ENCODE measurements around the gene CSNK1A1L. TPM values are rescaled to one million over a fixed set of nuclear protein-coding genes. Genes with fewer than 3 reads are reported as not detected.
A peak's percentile ranks its signal among the peaks of the same experiment; 100 is the strongest.

CSNK1A1L gene
- total and polyA plus RNA-seq, 2 of the 13 experiments (the other 11 are each of a cell fraction or from before 2014, with no cell fraction given) = not detected

GRCh38 chr13:37058910-37059847, 46.3 kb downstream of the CSNK1A1L start, which contains the start of gene SUPT20H (continued):
- TF ChIP-seq, protein P1, sequence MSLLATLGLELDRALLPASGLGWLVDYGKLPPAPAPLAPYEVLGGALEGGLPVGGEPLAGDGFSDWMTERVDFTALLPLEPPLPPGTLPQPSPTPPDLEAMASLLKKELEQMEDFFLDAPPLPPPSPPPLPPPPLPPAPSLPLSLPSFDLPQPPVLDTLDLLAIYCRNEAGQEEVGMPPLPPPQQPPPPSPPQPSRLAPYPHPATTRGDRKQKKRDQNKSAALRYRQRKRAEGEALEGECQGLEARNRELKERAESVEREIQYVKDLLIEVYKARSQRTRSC (CRISPR knock-in tag; IDR thresholded peaks at IDR 0.05; ENCODE audit: low read depth) = no peak
- TF ChIP-seq DMAP1 (CRISPR knock-in tag; IDR thresholded peaks at IDR 0.05) (peak; percentile 72; the same call in 1 of the 2 replicates), STAT5B (CRISPR knock-in tag; IDR thresholded peaks at IDR 0.05) (no peak), YY1 (IDR thresholded peaks at IDR 0.05; ENCODE audit: insufficient read depth, insufficient replicate concordance, low read depth, low read length) (peak; percentile 56), ZNF343 (CRISPR knock-in tag; IDR thresholded peaks at IDR 0.05) (peak; percentile 46; the same call in 1 of the 2 replicates), ZNF12 (CRISPR knock-in tag; IDR thresholded peaks at IDR 0.05) (no peak; the same call in 1 of the 2 replicates), ZNF878 (CRISPR knock-in tag; IDR thresholded peaks at IDR 0.05) (no peak), TBL1XR1 (IDR thresholded peaks at IDR 0.05; ENCODE audit: borderline replicate concordance, low read length, partially characterized antibody) (no peak), ZFP91 (CRISPR knock-in tag; IDR thresholded peaks at IDR 0.05; ENCODE audit: borderline replicate concordance) (peak; percentile 68; the same call in 1 of the 2 replicates), CTCF (CRISPR knock-in tag; IDR thresholded peaks at IDR 0.05) (peak; percentile 16; the same call in 1 of the 2 replicates), RFX3 (CRISPR knock-in tag; IDR thresholded peaks at IDR 0.05) (no peak), RCOR2 (CRISPR knock-in tag; IDR thresholded peaks at IDR 0.05) (no peak), RBM22 (optimal IDR thresholded peaks at IDR 0.05; ENCODE audit: low read length) (no peak), ZSCAN30 (CRISPR knock-in tag; IDR thresholded peaks at IDR 0.05) (no peak), AHR (CRISPR knock-in tag; IDR thresholded peaks at IDR 0.05) (peak; percentile 26; the same call in 1 of the 2 replicates), ZFP37 (CRISPR knock-in tag; IDR thresholded peaks at IDR 0.05; ENCODE audit: borderline replicate concordance) (0 out of 2 replicates have a peak, but pooled peaks have one; percentile 64), ZNF292 (CRISPR knock-in tag; IDR thresholded peaks at IDR 0.05; ENCODE audit: borderline replicate concordance, low read depth) (no peak), ZMYM2 (CRISPR knock-in tag; IDR thresholded peaks at IDR 0.05) (no peak), MEF2D (CRISPR knock-in tag; IDR thresholded peaks at IDR 0.05) (no peak), JDP2 (CRISPR knock-in tag; IDR thresholded peaks at IDR 0.05; ENCODE audit: borderline replicate concordance) (no peak; the same call in 1 of the 2 replicates)
- TF ChIP-seq, protein P2, sequence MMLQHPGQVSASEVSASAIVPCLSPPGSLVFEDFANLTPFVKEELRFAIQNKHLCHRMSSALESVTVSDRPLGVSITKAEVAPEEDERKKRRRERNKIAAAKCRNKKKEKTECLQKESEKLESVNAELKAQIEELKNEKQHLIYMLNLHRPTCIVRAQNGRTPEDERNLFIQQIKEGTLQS (CRISPR knock-in tag; IDR thresholded peaks at IDR 0.05) = no peak
- TF ChIP-seq, protein P3, sequence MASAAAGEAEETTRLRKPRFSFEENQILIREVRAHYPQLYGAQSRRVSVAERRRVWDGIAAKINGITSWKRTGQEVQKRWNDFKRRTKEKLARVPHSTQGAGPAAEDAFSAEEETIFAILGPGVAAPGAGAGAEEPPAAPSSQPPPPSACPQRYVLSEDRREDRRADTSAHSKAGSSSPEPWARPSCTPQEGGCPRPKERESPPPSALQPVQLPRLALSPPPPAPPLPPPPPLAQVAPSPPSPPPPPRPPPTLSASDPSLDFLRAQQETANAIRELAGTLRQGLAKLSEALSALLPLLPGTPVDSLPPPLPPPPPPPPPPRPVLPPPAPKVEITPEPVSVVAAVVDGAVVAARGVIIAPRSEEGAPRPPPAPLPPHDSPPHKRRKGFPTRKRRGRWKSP (CRISPR knock-in tag; IDR thresholded peaks at IDR 0.05) = peak; percentile 60; the same call in 1 of the 2 replicates
